Activated B cell treated with CpG ODN at 0.5 μM for 24 hours (primary cell): Measurements from ENCODE around the gene OSBPL2. TPM values are rescaled to one million over a fixed set of nuclear protein-coding genes. Genes with fewer than 3 reads are reported as not detected.

ENCODE experiments used
- ATAC-seq: fragments of 200-7000 bp; cut with Tn5 transposase; one replicate; pipeline ENCODE4 v1.10.0; 2021; ENCODE audit warnings: low read depth, mild to moderate bottlenecking, moderate library complexity
- CTCF ChIA-PET: fragments of 350-600 bp; sonication (Branson Sonifier 250); formaldehyde crosslinking; loops from one replicate; lab custom pipeline; 2021; ENCODE audit warnings: antibody characterized with exemption; lab: Charles Lee
- POLR2A ChIA-PET: fragments of 350-600 bp; sonication (Branson Sonifier 250); formaldehyde crosslinking; loops from one replicate; lab custom pipeline; 2021; ENCODE audit warnings: antibody characterized with exemption; lab: Charles Lee
- DNase-seq: peaks from one replicate; pipeline ENCODE4 v3.0.0; 2022
- H3K27ac Mint-ChIP-seq: one replicate; pipeline ENCODE4 v1.8.0; 2020; ENCODE audit warnings: mixed read lengths
- H3K27me3 Mint-ChIP-seq: one replicate; pipeline ENCODE4 v1.8.0; 2021; ENCODE audit warnings: mixed read lengths
- H3K36me3 Mint-ChIP-seq: one replicate; pipeline ENCODE4 v1.8.0; 2021; ENCODE audit warnings: low read depth, mixed read lengths
- H3K4me1 Mint-ChIP-seq: one replicate; pipeline ENCODE4 v1.8.0; 2021; ENCODE audit warnings: mixed read lengths
- H3K4me3 Mint-ChIP-seq: one replicate; pipeline ENCODE4 v1.8.0; 2020; ENCODE audit warnings: mild to moderate bottlenecking, mixed read lengths
- H3K9me3 Mint-ChIP-seq: one replicate; pipeline ENCODE4 v1.8.0; 2020; ENCODE audit warnings: mixed read lengths
- intact Hi-C: fragments of 100-400 bp; cut with micrococcal nuclease; formaldehyde crosslinking; loops from one replicate; pipeline ENCODE4 v1.15.1; 2024
- total RNA-seq: library from RNA; stranded (reverse); gene quantifications from 2 replicates; pipeline ENCODE4 v1.2.3, GENCODE V29; 2022
- TF ChIP-seq, protein P1 (sequence below): fragments of 200-600 bp; IDR thresholded peaks from one replicate; pipeline ENCODE4 v1.8.0; 2022; ENCODE audit warnings: antibody characterized with exemption, mild to moderate bottlenecking

The OSBPL2 gene
- total RNA-seq, 1 donor from 2014 or later: 43.0 TPM

DNA sequence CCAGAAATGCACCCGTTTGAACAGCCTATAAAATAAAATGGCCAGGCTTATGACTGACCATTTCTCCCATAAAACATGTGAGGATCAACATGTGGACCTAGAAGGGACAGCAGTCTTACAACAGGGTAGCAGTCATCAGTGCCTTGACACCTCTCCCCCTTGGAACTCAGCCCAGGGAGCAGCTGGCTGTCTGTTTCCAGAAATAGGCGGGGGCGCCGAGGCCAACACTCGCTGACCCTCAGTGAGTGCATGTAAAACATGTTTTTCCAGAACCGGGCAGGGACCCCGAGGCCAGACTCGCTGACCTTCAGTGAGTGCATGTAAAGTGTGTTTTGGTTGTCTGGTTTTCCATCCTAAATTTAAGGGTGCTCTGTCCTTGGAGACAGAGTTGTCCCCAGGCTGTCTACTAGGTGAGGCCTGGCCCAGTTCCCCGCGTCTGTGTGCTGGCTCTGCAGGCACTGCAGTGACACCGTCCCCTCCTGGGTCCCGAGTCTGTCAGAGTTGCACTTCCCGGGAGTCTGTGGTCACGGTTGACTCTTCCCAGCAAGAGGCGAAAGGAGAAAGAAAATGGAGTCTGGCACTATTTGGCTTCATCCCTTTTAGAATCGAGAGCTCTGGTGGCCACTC, 44.7 kb downstream of the OSBPL2 start:
- intact Hi-C loops: no loop called here
- Mint-ChIP-seq H3K9me3 (no peaks in the 10 kb centered on the region), H3K27me3 (no peaks in the 10 kb centered on the region), H3K4me1 (no peaks in the 10 kb centered on the region), H3K27ac (no peak overlapping the region), H3K4me3 (no peak overlapping the region), H3K36me3 (peaks cover 91% of the 10 kb centered on the region)
- no peak for DNase-seq
- ATAC-seq: no peak
- CTCF ChIA-PET: no interaction called here
- TF ChIP-seq, protein P1, sequence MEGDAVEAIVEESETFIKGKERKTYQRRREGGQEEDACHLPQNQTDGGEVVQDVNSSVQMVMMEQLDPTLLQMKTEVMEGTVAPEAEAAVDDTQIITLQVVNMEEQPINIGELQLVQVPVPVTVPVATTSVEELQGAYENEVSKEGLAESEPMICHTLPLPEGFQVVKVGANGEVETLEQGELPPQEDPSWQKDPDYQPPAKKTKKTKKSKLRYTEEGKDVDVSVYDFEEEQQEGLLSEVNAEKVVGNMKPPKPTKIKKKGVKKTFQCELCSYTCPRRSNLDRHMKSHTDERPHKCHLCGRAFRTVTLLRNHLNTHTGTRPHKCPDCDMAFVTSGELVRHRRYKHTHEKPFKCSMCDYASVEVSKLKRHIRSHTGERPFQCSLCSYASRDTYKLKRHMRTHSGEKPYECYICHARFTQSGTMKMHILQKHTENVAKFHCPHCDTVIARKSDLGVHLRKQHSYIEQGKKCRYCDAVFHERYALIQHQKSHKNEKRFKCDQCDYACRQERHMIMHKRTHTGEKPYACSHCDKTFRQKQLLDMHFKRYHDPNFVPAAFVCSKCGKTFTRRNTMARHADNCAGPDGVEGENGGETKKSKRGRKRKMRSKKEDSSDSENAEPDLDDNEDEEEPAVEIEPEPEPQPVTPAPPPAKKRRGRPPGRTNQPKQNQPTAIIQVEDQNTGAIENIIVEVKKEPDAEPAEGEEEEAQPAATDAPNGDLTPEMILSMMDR: no peak
- POLR2A ChIA-PET: interaction anchor here (0.6 kb wide), 1 partner anchor 57 kb away, joined by 13 read pairs; no protein-coding TSS in a partner anchor

DNA sequence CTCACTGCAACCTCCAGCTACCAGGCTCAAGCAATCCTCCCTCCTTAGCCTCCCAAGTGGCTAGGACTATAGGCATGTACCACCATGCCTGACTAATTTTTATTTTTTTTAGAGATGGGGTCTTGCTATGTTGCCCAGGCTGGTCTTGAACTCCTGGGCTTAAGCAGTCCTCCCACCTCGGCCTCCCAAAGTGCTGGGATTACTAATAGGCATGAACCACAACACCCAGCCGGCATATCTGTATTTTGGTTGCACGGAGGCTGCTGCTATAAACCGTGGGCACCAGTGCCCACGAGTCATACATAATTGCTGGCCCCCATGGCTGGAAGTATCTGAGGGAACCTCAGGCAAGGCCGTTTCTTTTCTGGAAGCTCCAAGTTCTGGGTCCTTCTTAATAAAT, 46.1 kb downstream of the OSBPL2 start:
- Mint-ChIP-seq H3K4me3 (no peak overlapping the region), H3K36me3 (peaks cover 85% of the 10 kb centered on the region), H3K9me3 (no peaks in the 10 kb centered on the region), H3K4me1 (no peaks in the 10 kb centered on the region), H3K27me3 (no peaks in the 10 kb centered on the region), H3K27ac (no peak overlapping the region)
- intact Hi-C loops: no loop called here
- CTCF ChIA-PET: no interaction called here
- TF ChIP-seq, protein P1: no peak
- POLR2A ChIA-PET: no interaction called here
- ATAC-seq (no peak), DNase-seq (no peak)

DNA sequence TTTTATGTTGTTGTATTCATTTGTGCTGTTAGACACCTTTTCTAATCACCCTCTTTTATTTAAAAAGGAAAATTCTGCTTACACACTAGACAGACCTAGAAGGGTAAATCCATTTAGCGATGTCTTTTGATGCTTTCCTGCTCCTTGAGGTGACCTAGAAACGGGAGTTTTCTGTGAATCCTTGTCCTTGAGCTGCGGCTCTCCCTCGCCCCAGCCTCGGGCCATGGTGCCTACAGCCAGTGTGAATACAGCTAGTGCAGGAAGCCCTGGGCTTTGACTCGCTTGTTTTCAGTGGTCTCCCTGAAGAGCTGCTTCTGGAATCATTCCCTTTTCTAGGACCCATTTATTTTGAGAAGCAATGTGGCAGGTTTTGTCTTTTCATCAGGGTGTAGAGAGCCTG, 46.8 kb downstream of the OSBPL2 start:
- no peak for ATAC-seq
- peaks cover 78% of the 10 kb centered on the region for H3K36me3 Mint-ChIP-seq
- TF ChIP-seq, protein P1: no peak
- H3K9me3 Mint-ChIP-seq: no peaks in the 10 kb centered on the region
- CTCF ChIA-PET: no interaction called here
- intact Hi-C loops: no loop called here
- POLR2A ChIA-PET: no interaction called here
- H3K4me1 Mint-ChIP-seq: no peaks in the 10 kb centered on the region
- no peak for DNase-seq
- H3K27ac Mint-ChIP-seq: no peak overlapping the region
- no peaks in the 10 kb centered on the region for H3K27me3 Mint-ChIP-seq
- H3K4me3 Mint-ChIP-seq: no peak overlapping the region

DNA sequence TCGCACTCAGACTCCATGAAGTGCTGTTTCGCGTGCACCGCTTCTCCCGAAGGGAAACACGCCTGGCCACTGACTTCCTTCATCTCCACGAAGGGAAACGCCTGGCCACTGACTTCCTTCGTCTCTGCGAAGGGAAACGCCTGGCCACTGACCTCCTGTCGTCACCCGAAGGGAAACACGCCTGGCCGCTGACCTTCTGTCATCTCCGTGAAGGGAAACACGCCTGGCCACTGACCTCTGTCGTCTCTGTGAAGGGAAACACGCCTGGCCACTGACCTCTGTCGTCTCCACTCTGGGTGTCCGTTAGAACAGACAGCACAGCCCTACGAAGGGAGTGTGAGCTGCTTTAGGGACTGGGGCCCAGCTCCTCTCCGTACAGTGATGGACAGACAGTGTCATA, 47.4 kb downstream of the OSBPL2 start:
- H3K4me1 Mint-ChIP-seq: no peaks in the 10 kb centered on the region
- DNase-seq (no peak), ATAC-seq (no peak)
- TF ChIP-seq, protein P1: no peak
- no peak overlapping the region for H3K4me3 Mint-ChIP-seq
- CTCF ChIA-PET: no interaction called here
- no peaks in the 10 kb centered on the region for H3K27me3 Mint-ChIP-seq
- peaks cover 73% of the 10 kb centered on the region for H3K36me3 Mint-ChIP-seq
- no peak overlapping the region for H3K27ac Mint-ChIP-seq
- intact Hi-C loops: no loop called here
- POLR2A ChIA-PET: no interaction called here
- no peaks in the 10 kb centered on the region for H3K9me3 Mint-ChIP-seq

DNA sequence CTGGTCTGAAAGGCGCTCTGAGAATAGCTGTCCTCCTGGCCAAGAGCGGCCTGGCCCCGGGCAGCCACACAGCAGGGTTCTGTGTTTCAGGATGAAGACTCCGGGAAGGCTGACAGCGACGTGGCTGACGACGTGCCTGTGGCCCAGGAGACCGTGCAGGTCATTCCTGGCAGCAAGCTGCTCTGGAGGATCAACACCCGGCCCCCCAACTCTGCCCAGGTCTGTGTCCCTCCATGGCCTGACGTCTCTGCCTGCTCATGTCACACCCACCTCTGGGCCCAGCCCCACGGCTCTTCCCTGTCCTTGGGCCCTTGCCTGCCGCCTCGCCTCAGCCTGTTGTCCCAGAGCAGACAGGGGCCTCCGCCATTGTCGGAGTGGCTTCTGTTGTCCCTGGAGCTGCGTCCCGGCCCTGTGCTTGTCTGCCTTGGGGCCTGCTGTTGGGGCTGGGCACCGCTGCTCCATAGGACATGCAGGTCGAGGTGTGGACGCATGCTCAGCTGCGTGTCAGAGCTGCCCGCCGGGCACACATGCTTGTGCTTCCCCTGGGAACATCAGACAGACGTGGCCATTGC, 48.3 kb downstream of the OSBPL2 start:
- ChIA-PET POLR2A (no interaction called here), CTCF (no interaction called here)
- TF ChIP-seq, protein P1: no peak
- intact Hi-C loops: no loop called here
- Mint-ChIP-seq H3K4me3 (no peak overlapping the region), H3K27ac (no peak overlapping the region), H3K27me3 (no peaks in the 10 kb centered on the region), H3K4me1 (peaks cover 5% of the 10 kb centered on the region), H3K36me3 (peaks cover 72% of the 10 kb centered on the region), H3K9me3 (no peaks in the 10 kb centered on the region)
- DNase-seq (no peak), ATAC-seq (no peak)
